ENCODE measurements around the gene PAX3. TPM values are rescaled to one million over a fixed set of nuclear protein-coding genes. Genes with fewer than 3 reads are reported as not detected.

PAX3 gene
- total and polyA plus RNA-seq, 4 donors, result not detected

DNA sequence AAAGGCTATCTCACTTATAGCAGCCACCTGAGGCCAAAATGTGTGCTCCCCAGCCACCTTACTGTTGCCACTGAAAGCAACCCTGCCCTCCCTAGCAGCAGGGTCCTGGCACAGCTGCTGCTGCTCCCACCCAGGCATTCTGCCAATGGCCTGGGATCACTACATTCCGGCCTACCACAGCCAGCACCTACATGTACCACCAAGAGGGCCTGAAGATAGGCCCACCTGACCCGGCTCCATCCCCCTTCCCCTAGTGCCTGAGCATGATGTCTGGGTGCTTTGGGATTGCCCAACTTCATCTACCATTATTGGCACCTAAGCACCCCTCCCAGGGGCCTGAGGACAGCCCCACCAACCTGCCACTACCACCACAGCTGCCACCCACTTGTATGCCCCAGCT lies 34.6 kb upstream of the PAX3 start:
- Histone ChIP-seq H3K4me3 (ENCODE audit: low read depth in 1 of 3, low read length in 3 of 3) (no peak overlapping the region), H3K9ac (ENCODE audit: low read depth in 1 of 2, low read length in 2 of 2) (no peak overlapping the region), H3K4me1 (ENCODE audit: control insufficient read depth in 4 of 4, insufficient read depth in 4 of 4, low read length in 3 of 4) (no peaks in the 10 kb centered on the region), H3K36me3 (ENCODE audit: control insufficient read depth in 4 of 4, insufficient read depth in 3 of 4, low read depth in 1 of 4, low read length in 3 of 4) (no peaks in the 10 kb centered on the region), H3K27ac (ENCODE audit: low read depth in 1 of 2, low read length in 2 of 2) (no peak overlapping the region), H3K27me3 (ENCODE audit: control insufficient read depth in 4 of 4, insufficient read depth in 4 of 4, low read length in 3 of 4) (peaks cover 0 to 3% (median 0%) of the 10 kb centered on the region in 4 donors), H3K9me3 (ENCODE audit: control insufficient read depth in 4 of 4, low read length in 3 of 4) (peaks cover 0 to 6% (median 2%) of the 10 kb centered on the region in 4 donors)
- 91% methylated on average over 2 of the region's 2 CpGs for WGBS
- TF ChIP-seq HNF4G (IDR thresholded peaks at IDR 0.05) (no peak), SP1 (IDR thresholded peaks at IDR 0.05) (no peak), TAF1 (conservative IDR thresholded peaks at IDR 0.05) (no peak)
- TF ChIP-seq, protein P1, sequence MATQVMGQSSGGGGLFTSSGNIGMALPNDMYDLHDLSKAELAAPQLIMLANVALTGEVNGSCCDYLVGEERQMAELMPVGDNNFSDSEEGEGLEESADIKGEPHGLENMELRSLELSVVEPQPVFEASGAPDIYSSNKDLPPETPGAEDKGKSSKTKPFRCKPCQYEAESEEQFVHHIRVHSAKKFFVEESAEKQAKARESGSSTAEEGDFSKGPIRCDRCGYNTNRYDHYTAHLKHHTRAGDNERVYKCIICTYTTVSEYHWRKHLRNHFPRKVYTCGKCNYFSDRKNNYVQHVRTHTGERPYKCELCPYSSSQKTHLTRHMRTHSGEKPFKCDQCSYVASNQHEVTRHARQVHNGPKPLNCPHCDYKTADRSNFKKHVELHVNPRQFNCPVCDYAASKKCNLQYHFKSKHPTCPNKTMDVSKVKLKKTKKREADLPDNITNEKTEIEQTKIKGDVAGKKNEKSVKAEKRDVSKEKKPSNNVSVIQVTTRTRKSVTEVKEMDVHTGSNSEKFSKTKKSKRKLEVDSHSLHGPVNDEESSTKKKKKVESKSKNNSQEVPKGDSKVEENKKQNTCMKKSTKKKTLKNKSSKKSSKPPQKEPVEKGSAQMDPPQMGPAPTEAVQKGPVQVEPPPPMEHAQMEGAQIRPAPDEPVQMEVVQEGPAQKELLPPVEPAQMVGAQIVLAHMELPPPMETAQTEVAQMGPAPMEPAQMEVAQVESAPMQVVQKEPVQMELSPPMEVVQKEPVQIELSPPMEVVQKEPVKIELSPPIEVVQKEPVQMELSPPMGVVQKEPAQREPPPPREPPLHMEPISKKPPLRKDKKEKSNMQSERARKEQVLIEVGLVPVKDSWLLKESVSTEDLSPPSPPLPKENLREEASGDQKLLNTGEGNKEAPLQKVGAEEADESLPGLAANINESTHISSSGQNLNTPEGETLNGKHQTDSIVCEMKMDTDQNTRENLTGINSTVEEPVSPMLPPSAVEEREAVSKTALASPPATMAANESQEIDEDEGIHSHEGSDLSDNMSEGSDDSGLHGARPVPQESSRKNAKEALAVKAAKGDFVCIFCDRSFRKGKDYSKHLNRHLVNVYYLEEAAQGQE (IDR thresholded peaks at IDR 0.05), result no peak
- TF ChIP-seq, protein P2, sequence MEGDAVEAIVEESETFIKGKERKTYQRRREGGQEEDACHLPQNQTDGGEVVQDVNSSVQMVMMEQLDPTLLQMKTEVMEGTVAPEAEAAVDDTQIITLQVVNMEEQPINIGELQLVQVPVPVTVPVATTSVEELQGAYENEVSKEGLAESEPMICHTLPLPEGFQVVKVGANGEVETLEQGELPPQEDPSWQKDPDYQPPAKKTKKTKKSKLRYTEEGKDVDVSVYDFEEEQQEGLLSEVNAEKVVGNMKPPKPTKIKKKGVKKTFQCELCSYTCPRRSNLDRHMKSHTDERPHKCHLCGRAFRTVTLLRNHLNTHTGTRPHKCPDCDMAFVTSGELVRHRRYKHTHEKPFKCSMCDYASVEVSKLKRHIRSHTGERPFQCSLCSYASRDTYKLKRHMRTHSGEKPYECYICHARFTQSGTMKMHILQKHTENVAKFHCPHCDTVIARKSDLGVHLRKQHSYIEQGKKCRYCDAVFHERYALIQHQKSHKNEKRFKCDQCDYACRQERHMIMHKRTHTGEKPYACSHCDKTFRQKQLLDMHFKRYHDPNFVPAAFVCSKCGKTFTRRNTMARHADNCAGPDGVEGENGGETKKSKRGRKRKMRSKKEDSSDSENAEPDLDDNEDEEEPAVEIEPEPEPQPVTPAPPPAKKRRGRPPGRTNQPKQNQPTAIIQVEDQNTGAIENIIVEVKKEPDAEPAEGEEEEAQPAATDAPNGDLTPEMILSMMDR (IDR thresholded peaks at IDR 0.05; ENCODE audit: low read depth, low read length, missing input control), result no peak
- no peak for DNase-seq (ENCODE audit: low spot score)

DNA sequence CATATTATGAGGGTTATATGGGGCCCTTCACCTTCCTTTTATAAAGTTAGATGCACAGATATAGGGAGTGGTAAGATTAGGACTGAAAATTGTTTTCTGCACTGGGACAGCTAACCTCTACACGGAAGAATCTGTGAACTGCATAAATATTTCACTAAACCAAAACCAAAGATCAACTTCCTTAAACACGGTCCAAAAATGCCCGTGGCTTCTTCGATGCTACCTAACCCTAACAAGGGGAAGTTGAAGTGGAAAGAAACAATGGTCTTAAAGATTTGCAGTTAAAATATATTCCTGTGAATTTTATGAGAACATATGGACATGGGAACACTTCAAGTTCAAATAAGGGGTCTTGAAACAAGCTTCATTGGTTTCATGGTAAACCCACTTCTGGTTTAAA lies 33.3 kb upstream of the PAX3 start:
- no peaks in the 10 kb centered on the region for H3K36me3 ChIP-seq (ENCODE audit: control insufficient read depth in 4 of 4, insufficient read depth in 3 of 4, low read depth in 1 of 4, low read length in 3 of 4)
- WGBS, result 69% methylated on average over 4 of the region's 4 CpGs
- TF ChIP-seq, protein P3, sequence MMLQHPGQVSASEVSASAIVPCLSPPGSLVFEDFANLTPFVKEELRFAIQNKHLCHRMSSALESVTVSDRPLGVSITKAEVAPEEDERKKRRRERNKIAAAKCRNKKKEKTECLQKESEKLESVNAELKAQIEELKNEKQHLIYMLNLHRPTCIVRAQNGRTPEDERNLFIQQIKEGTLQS (IDR thresholded peaks at IDR 0.05), result no peak

DNA sequence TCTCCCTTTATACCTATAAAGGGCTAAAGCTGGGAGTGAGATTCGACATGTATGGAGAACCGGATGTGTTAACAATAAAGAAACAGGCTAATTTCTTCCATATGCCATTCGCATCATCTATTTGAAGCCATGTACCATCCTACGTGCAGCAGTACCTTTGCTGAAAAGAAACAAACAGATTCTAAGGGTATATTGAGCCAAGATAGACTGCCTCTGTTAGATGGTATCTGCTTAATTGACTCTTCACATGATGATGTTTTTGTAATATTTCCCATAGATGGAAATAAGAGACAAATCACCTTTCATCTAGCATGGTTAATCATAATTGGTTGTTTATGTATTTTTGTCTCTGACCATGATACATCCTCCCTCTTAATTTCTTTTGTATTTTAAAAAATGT lies 32.1 kb upstream of the PAX3 start:
- Histone ChIP-seq H3K9me3 (ENCODE audit: control insufficient read depth in 4 of 4, low read length in 3 of 4) (peaks cover 0 to 6% (median 2%) of the 10 kb centered on the region in 4 donors), H3K27ac (ENCODE audit: low read depth in 1 of 2, low read length in 2 of 2) (no peak overlapping the region), H3K4me3 (ENCODE audit: low read depth in 1 of 3, low read length in 3 of 3) (no peak overlapping the region), H3K27me3 (ENCODE audit: control insufficient read depth in 4 of 4, insufficient read depth in 4 of 4, low read length in 3 of 4) (peaks cover 0 to 3% (median 0%) of the 10 kb centered on the region in 4 donors), H3K9ac (ENCODE audit: low read depth in 1 of 2, low read length in 2 of 2) (no peak overlapping the region), H3K36me3 (ENCODE audit: control insufficient read depth in 4 of 4, insufficient read depth in 3 of 4, low read depth in 1 of 4, low read length in 3 of 4) (no peaks in the 10 kb centered on the region), H3K4me1 (ENCODE audit: control insufficient read depth in 4 of 4, insufficient read depth in 4 of 4, low read length in 3 of 4) (no peaks in the 10 kb centered on the region)
- DNase-seq (ENCODE audit: low spot score), result no peak
- WGBS, result 78% methylated on average over 4 of the region's 4 CpGs
- TF ChIP-seq, protein P3 (IDR thresholded peaks at IDR 0.05), result no peak
- TF ChIP-seq EGR1 (IDR thresholded peaks at IDR 0.05; ENCODE audit: low read depth in 2 of 2) (no peak), FOXA2 (IDR thresholded peaks at IDR 0.05) (no peak), RAD21 (IDR thresholded peaks at IDR 0.05) (no peak), SP1 (IDR thresholded peaks at IDR 0.05) (no peak), FOXA1 (IDR thresholded peaks at IDR 0.05) (no peak), HNF4A (conservative IDR thresholded peaks at IDR 0.05) (no peak), HNF4G (IDR thresholded peaks at IDR 0.05) (no peak), JUND (IDR thresholded peaks at IDR 0.05) (no peak), TAF1 (conservative IDR thresholded peaks at IDR 0.05) (no peak)
- TF ChIP-seq, protein P4, sequence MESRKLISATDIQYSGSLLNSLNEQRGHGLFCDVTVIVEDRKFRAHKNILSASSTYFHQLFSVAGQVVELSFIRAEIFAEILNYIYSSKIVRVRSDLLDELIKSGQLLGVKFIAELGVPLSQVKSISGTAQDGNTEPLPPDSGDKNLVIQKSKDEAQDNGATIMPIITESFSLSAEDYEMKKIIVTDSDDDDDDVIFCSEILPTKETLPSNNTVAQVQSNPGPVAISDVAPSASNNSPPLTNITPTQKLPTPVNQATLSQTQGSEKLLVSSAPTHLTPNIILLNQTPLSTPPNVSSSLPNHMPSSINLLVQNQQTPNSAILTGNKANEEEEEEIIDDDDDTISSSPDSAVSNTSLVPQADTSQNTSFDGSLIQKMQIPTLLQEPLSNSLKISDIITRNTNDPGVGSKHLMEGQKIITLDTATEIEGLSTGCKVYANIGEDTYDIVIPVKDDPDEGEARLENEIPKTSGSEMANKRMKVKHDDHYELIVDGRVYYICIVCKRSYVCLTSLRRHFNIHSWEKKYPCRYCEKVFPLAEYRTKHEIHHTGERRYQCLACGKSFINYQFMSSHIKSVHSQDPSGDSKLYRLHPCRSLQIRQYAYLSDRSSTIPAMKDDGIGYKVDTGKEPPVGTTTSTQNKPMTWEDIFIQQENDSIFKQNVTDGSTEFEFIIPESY (IDR thresholded peaks at IDR 0.05), result no peak
- TF ChIP-seq, protein P1 (IDR thresholded peaks at IDR 0.05), result no peak
- TF ChIP-seq, protein P5, sequence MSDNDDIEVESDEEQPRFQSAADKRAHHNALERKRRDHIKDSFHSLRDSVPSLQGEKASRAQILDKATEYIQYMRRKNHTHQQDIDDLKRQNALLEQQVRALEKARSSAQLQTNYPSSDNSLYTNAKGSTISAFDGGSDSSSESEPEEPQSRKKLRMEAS (IDR thresholded peaks at IDR 0.05), result no peak

More for the DNA sequence above, 33.3 kb upstream of the PAX3 start:
- Histone ChIP-seq H3K9ac (ENCODE audit: low read depth in 1 of 2, low read length in 2 of 2) (no peak overlapping the region), H3K9me3 (ENCODE audit: control insufficient read depth in 4 of 4, low read length in 3 of 4) (peaks cover 0 to 6% (median 2%) of the 10 kb centered on the region in 4 donors), H3K27ac (ENCODE audit: low read depth in 1 of 2, low read length in 2 of 2) (no peak overlapping the region), H3K27me3 (ENCODE audit: control insufficient read depth in 4 of 4, insufficient read depth in 4 of 4, low read length in 3 of 4) (peaks cover 0 to 3% (median 0%) of the 10 kb centered on the region in 4 donors), H3K4me1 (ENCODE audit: control insufficient read depth in 4 of 4, insufficient read depth in 4 of 4, low read length in 3 of 4) (no peaks in the 10 kb centered on the region), H3K4me3 (ENCODE audit: low read depth in 1 of 3, low read length in 3 of 3) (no peak overlapping the region)
- no peak for DNase-seq (ENCODE audit: low spot score)
